GM21619 (cell line): ENCODE data around the gene SH3BGR.

Experiments used
- ATAC-seq: cut with Tn5 transposase; IDR thresholded peaks from one replicate; pipeline ENCODE4 v1.9.1; 2021; ENCODE audit not compliant: unreplicated experiment

SH3BGR gene

DNA sequence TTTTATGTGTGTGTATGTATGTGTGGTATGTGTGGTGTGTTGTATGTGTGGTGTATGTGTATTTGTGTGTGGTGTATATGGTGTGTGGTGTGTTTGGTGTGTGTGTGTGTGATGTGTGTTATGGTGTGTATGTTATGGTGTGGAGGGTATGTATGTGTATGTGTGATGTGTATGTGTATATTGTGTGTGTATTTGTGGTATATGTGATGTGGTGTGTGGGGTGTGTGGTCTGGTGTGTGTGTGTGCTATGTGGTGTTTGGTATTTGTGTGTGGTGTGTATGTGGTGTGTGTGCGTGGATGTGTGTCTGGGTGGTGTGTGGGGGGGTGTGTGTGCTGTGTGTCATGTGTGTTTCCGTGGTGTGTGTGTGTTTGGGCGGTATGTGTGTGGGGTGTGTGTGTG, 59.3 kb downstream of the SH3BGR start:
- no peak for ATAC-seq

DNA sequence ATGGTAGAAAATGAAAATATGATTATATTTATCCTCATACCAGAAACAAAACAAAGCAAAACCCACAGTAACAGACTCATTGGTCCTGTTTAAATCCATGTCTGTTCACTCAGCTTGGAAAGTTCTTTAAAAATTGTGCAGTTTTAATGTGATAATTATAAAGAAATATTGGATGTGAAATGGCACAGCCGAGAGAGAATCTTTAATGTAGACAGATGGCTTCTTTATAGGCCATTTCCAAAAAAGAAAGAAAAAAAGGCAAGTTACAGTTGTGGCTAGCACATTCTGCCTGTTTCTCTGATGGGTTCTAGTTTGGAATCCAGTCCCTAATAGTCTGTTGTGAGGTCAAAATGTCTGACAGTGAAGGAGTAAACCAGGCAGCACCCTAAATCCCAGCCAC, 62.0 kb downstream of the SH3BGR start:
- no peak for ATAC-seq

GRCh38 chr21:39515684-39516472, 64.1 kb downstream of the SH3BGR start:
- no peak for ATAC-seq

DNA sequence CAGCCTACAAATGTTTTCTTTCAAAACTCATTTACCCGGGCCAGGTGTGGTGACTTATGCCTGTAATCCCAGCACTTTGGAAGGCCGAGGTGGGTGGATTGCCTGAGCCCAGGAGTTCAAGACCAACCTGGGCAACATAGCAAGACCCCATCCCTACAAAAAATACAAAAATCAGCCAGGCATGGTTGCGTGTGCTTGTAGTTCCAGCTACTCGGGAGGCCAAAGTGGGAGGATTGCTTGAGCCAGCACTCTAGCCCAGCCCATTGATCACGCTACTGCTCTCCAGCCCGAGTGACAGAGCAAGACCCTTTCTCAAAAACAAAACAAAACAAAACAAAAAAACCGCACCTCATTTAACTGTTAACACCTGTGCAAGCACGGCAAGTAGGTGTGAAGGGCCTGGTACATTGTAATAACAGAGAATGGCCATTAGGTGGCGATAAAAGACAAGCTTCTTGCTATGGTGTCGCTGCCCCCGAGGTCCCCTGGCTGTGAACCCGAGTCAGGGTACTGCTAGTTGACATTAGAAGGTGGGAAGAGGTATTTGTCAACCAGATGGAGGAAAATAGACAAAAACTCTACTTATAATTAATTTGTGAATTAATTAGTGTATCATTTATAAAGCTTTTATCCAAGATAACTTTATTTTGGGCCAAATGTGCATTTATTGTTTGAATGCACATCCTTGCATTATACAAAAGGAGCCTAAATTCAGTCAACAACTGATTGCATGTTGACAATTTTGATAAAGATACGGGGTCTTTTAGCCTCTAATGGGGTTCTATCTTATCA, 66.5 kb downstream of the SH3BGR start:
- ATAC-seq, result peak; percentile 71

DNA sequence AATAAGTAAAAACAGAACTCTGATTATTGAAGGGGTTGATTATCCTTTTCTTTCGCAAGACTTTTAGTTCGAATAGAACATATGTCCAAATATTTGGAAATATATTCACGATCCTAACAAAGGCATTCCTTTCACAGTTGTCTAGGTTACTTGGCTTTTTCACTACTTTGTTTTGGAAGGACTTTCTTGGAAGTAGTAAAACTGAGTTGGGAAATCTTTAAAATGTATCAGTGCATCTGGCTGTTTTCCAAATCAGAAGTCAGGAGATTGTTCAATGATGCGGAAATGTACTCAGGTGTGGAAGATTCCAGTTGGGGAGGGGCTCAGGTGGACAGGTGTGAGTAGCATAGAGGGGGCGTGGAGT, 67.1 kb downstream of the SH3BGR start:
- no peak for ATAC-seq

DNA sequence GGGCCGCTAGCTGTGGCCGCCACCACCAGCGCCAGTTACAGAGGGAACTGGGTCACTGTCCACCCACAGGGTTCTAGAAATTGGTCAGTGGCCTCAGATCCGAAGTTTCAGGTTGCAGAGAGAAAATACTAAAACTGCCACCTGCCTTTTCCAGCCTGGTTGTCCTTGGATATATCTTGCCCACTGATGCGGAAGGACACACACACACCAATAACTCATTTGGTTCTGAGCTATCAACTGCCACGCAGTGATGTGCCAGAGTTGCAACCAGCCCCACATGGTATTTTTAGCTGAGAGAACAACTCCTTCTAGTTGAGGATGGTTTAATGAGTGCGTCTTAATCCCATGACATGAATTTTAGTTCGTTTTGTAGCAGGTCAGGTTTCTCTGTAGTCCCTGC, 68.1 kb downstream of the SH3BGR start:
- no peak for ATAC-seq

- ATAC-seq, result no peak
Observed at GRCh38 chr21:39523399-39523798, 71.6 kb downstream of the SH3BGR start.

DNA sequence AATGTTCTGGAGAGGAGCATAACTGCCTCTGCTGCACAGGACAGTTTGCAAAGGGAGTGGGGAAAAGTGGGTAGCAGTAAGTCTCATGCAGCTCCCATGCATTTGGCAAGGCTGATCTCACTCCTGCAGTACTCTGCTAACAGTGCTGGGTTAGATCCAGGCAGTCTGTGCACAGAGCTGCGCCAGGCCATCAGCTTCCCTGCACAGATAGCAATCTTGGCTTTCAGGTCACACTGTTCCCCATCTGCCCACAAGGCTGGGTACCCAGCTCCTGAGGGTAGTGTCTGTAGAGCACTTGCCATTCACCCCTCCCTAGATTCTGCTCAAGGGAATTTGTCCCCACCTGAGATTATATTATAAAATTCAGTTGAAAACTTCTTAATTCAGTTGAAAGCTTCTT, 72.1 kb downstream of the SH3BGR start:
- ATAC-seq, result no peak

- no peak for ATAC-seq
Observed at GRCh38 chr21:39525129-39525528, 73.4 kb downstream of the SH3BGR start.

GRCh38 chr21:39525601-39526000, 73.8 kb downstream of the SH3BGR start:
- no peak for ATAC-seq

GRCh38 chr21:39527067-39527595, 75.4 kb downstream of the SH3BGR start:
- no peak for ATAC-seq

- ATAC-seq, result no peak
Observed at GRCh38 chr21:39527664-39528381, 76.1 kb downstream of the SH3BGR start.

DNA sequence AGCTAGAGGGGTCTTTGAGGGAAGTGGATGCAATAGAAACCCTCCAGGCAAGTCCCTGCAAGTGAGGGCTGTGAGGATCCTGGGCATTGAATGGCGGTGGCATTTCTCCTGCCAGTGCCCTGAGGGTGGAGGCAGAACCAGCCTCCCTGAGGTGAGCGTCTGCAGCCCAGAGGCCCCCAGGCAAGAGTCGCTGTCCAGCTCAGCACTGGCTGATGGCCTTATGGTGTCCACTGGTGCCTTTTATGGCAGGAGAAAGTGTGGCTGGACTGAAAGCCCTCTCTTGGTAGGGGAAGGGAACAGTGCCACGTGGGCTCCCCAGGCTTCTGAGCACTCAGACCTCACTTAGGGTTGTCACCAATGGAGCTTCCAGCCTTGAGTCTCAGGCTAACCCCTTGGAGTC, 77.3 kb downstream of the SH3BGR start:
- ATAC-seq, result no peak

DNA sequence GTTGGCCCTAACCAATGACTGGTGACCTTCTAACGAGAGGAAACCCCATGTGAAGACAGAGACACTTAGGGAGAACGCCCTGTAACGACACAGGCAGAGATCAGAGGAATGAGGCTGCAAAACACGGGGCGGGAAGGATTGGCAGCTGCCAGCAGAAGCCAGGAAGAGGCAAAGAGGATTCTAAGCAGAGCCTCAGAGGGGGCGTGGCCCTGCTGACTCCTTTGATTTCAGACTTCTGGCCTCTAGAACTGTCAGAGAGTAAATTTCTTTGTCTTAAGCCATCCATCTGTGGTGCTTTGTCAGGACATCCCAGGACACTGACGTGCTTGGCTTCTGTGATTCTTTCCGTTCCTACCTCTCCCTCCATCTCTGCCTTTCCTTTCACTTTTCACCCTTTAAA, 79.3 kb downstream of the SH3BGR start:
- ATAC-seq, result no peak

GRCh38 chr21:39531840-39532239, 80.1 kb downstream of the SH3BGR start:
- no peak for ATAC-seq

GRCh38 chr21:39533545-39534380, 82.0 kb downstream of the SH3BGR start:
- no peak for ATAC-seq

GRCh38 chr21:39535646-39536437, 84.1 kb downstream of the SH3BGR start:
- no peak for ATAC-seq

DNA sequence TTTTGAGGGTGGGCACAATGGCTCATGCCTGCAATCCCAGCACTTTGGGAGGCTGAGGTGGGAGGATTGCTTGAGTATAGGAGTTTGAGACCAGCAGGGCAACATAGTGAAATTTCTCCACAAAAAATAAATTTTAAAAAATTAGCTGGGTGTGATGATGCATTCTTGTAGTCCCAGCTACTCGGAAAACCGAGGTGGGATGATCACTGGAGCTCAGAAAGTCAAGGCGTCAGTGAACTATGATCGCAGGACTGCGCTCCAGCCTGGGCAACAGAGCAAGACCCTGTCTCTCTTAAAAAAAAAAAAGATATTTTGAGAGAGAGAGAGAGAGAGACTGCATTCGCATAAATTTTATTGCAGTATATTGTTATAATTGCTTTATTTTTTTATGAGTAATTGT, 85.1 kb downstream of the SH3BGR start:
- no peak for ATAC-seq

GRCh38 chr21:39537571-39537970, 85.8 kb downstream of the SH3BGR start:
- no peak for ATAC-seq
